ENCODE data around the gene ZNF367.

DNA sequence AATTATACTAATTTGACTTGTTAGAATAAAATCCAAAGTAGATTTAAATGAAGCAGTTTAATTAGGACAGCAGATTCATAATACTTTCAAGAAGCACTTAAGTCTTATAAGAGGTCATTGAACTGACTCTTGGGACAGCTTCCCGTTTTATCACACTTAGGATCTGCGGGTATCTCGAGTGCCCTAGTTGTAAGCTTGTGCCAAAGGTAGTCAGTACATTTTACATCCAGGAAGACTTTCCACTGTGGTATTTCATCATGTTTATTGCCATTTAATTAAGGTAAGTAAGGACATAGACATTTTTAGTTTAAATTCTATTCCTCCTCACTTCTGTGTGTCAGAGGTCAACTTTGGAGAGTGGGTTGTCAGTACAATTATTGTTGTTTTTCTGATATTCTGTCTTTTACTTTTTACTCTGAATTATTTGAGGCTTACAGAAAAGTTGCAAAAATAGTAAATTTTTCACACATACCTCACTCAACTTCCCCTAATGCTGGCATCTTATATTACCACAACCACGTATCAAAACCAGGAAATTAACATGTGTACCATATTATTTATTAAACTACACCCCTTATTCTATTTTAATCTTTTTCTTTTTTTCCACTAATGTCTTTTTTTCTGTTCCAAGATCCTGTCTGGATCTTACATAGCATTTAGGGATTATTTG, 7.5 kb upstream of the ZNF367 start:
- TF ChIP-seq YY1 (IDR thresholded peaks at IDR 0.05; ENCODE audit: insufficient read depth, insufficient read length), result no peak
- no peak for TF ChIP-seq ZNF274 (IDR thresholded peaks at IDR 0.05; ENCODE audit: low read depth, low read length)
- TF ChIP-seq SUZ12 (IDR thresholded peaks at IDR 0.05; ENCODE audit: extremely low read depth, insufficient read depth, insufficient read length), result no peak
